AG04449 (cell line): ENCODE data around the gene TXNRD2.

ENCODE experiments used
- CTCF ChIA-PET: fragments of 350-600 bp; formaldehyde crosslinking; extraction: SDS; loops from one replicate; lab custom pipeline; 2021; ENCODE audit warnings: antibody characterized with exemption; lab: Yijun Ruan, JAX
- POLR2A ChIA-PET: fragments of 400-600, 350-600 bp; formaldehyde crosslinking; extraction: SDS; loops from one replicate; lab custom pipeline; 2020; ENCODE audit warnings: antibody characterized with exemption, inconsistent platforms; lab: Yijun Ruan, JAX
- DNase-seq: peaks from one replicate; pipeline ENCODE4 v3.0.0-alpha.2; 2010; ENCODE audit warnings: low read depth, low spot score
- H3K4me3 ChIP-seq: 2 replicates; pipeline ENCODE4 v1.5.1; 2011; ENCODE audit warnings: low read depth, mild to moderate bottlenecking, control low read depth, low read length
- CTCF ChIP-seq: IDR thresholded peaks from one replicate; pipeline ENCODE4 v1.5.1; 2011; ENCODE audit warnings: mild to moderate bottlenecking, moderate library complexity, low read length, control low read depth, inconsistent platforms; ENCODE audit not compliant: insufficient read depth; ENCODE audit errors: missing control alignments

The TXNRD2 gene

GRCh38 chr22:19876941-19877625 is 64.5 kb downstream of the TXNRD2 start:
- POLR2A ChIA-PET, result no interaction called here
- CTCF ChIA-PET, result interaction anchor here (3.7 kb wide), 1 partner anchor 147 kb away, joined by 16 read pairs; no protein-coding TSS in a partner anchor
- no peak for TF ChIP-seq CTCF
- DNase-seq, result no peak
- no peak overlapping the region for H3K4me3 ChIP-seq

GRCh38 chr22:19876314-19876940 is 65.2 kb downstream of the TXNRD2 start:
- CTCF ChIA-PET, result interaction anchor here (3.7 kb wide), 1 partner anchor 146 kb away, joined by 16 read pairs; no protein-coding TSS in a partner anchor
- POLR2A ChIA-PET, result no interaction called here
- TF ChIP-seq CTCF, result no peak
- H3K4me3 ChIP-seq, result no peak overlapping the region
- no peak for DNase-seq

GRCh38 chr22:19875531-19876313 is 65.9 kb downstream of the TXNRD2 start:
- H3K4me3 ChIP-seq, result no peak overlapping the region
- DNase-seq, result no peak
- no peak for TF ChIP-seq CTCF
- POLR2A ChIA-PET, result no interaction called here
- CTCF ChIA-PET, result interaction anchor here (1.1 to 3.7 kb wide), 2 partner anchors 27 to 145 kb away, joined by 3 to 16 read pairs; no protein-coding TSS in a partner anchor

GRCh38 chr22:19875061-19875530 is 66.5 kb downstream of the TXNRD2 start:
- CTCF ChIA-PET, result interaction anchor here (1.1 to 3.7 kb wide), 3 partner anchors 28 to 145 kb away, joined by 3 to 16 read pairs (median 3); no protein-coding TSS in a partner anchor

GRCh38 chr22:19874307-19875060 is 67.1 kb downstream of the TXNRD2 start:
- H3K4me3 ChIP-seq, result no peak overlapping the region
- no peak for TF ChIP-seq CTCF
- POLR2A ChIA-PET, result no interaction called here
- DNase-seq, result no peak
- CTCF ChIA-PET, result interaction anchor here (1.1 to 3.7 kb wide), 3 partner anchors 29 to 144 kb away, joined by 3 to 16 read pairs (median 3); no protein-coding TSS in a partner anchor

More at GRCh38 chr22:19875061-19875530, 66.5 kb downstream of the TXNRD2 start:
- POLR2A ChIA-PET, result no interaction called here
- no peak overlapping the region for H3K4me3 ChIP-seq
- TF ChIP-seq CTCF, result no peak
- DNase-seq, result no peak
